ENCODE results near the gene TMEM205. TPM values are rescaled to one million over a fixed set of nuclear protein-coding genes. Genes with fewer than 3 reads are reported as not detected.
"Not testable (repeated sequence)": the region's sequence is repeated elsewhere in the genome, so short reads cannot be mapped to it uniquely, and the experiment has no call there.

TMEM205 gene
- total and polyA plus RNA-seq, 9 donors = 40.1 to 53.6 (median 45.6) TPM

- peak overlapping the region; percentile 76 for H3K4me3 ChIP-seq (ENCODE audit: low read length)
- not testable (repeated sequence) for H3K9me3 ChIP-seq (replicated peaks; ENCODE audit: control insufficient read depth, low read depth, low read length); H3K27me3 ChIP-seq (ENCODE audit: control insufficient read depth, insufficient read depth, low read length); DNase-seq
- peak overlapping the region; percentile 78 for H3K27ac ChIP-seq (ENCODE audit: low read length)
- WGBS (ENCODE audit: insufficient coverage) = 93% methylated on average over 3 of the region's 8 CpGs
- H3K4me1 ChIP-seq (ENCODE audit: control insufficient read depth, insufficient read depth, low read length) = peaks cover 26% of the 10 kb centered on the region
- peaks cover 31% of the 10 kb centered on the region for H3K36me3 ChIP-seq (ENCODE audit: control insufficient read depth, insufficient read depth, low read length)
Observed at GRCh38 chr19:11340099-11340467, 6.0 kb downstream of the TMEM205 start.

- 2% methylated on average over 32 of the region's 53 CpGs for WGBS (ENCODE audit: insufficient coverage)
- Histone ChIP-seq H3K4me3 (ENCODE audit: low read length) (peak within 1 kb of the TSS; percentile 76), H3K36me3 (ENCODE audit: control insufficient read depth, insufficient read depth, low read length) (peaks cover 36% of the 10 kb centered on the region)
Observed at GRCh38 chr19:11339254-11340098, 6.6 kb downstream of the TMEM205 start, which contains the start of gene RAB3D. Gene RAB3D, minus strand, starts transcription at chr19:11339657. Its CDS starts 2,258 bp downstream, at chr19:11337399.

GRCh38 chr19:11338569-11339253 lies 7.4 kb downstream of the TMEM205 start:
- 23% methylated on average over 11 of the region's 21 CpGs for WGBS (ENCODE audit: insufficient coverage)
- Histone ChIP-seq H3K4me3 (ENCODE audit: low read length) (peak overlapping the region; percentile 76), H3K36me3 (ENCODE audit: control insufficient read depth, insufficient read depth, low read length) (peaks cover 41% of the 10 kb centered on the region), H3K27me3 (ENCODE audit: control insufficient read depth, insufficient read depth, low read length) (no peaks in the 10 kb centered on the region), H3K4me1 (ENCODE audit: control insufficient read depth, insufficient read depth, low read length) (peaks cover 21% of the 10 kb centered on the region), H3K27ac (ENCODE audit: low read length) (peak overlapping the region; percentile 77), H3K9me3 (replicated peaks; ENCODE audit: control insufficient read depth, low read depth, low read length) (peaks cover 2% of the 10 kb centered on the region)
- DNase-seq = no peak

More at GRCh38 chr19:11339254-11340098, 6.6 kb downstream of the TMEM205 start, which contains the start of gene RAB3D:
- Histone ChIP-seq H3K27me3 (ENCODE audit: control insufficient read depth, insufficient read depth, low read length) (no peaks in the 10 kb centered on the region), H3K9me3 (replicated peaks; ENCODE audit: control insufficient read depth, low read depth, low read length) (peaks cover 2% of the 10 kb centered on the region), H3K27ac (ENCODE audit: low read length) (peak within 1 kb of the TSS; percentile 78), H3K4me1 (ENCODE audit: control insufficient read depth, insufficient read depth, low read length) (peaks cover 23% of the 10 kb centered on the region)
- DNase-seq = peak; percentile 97

- Histone ChIP-seq H3K9me3 (replicated peaks; ENCODE audit: control insufficient read depth, low read depth, low read length) (peaks cover 2% of the 10 kb centered on the region), H3K4me1 (ENCODE audit: control insufficient read depth, insufficient read depth, low read length) (peaks cover 21% of the 10 kb centered on the region), H3K36me3 (ENCODE audit: control insufficient read depth, insufficient read depth, low read length) (peaks cover 38% of the 10 kb centered on the region), H3K4me3 (ENCODE audit: low read length) (no peak overlapping the region), H3K27ac (ENCODE audit: low read length) (no peak overlapping the region), H3K27me3 (ENCODE audit: control insufficient read depth, insufficient read depth, low read length) (no peaks in the 10 kb centered on the region)
- no peak for DNase-seq
- WGBS (ENCODE audit: insufficient coverage) = 73% methylated on average over 4 of the region's 7 CpGs
Observed at GRCh38 chr19:11338121-11338520, 7.9 kb downstream of the TMEM205 start.

- Histone ChIP-seq H3K9me3 (replicated peaks; ENCODE audit: control insufficient read depth, low read depth, low read length) (peaks cover 2% of the 10 kb centered on the region), H3K27me3 (ENCODE audit: control insufficient read depth, insufficient read depth, low read length) (no peaks in the 10 kb centered on the region), H3K4me3 (ENCODE audit: low read length) (no peak overlapping the region), H3K4me1 (ENCODE audit: control insufficient read depth, insufficient read depth, low read length) (peaks cover 21% of the 10 kb centered on the region), H3K27ac (ENCODE audit: low read length) (no peak overlapping the region), H3K36me3 (ENCODE audit: control insufficient read depth, insufficient read depth, low read length) (peaks cover 31% of the 10 kb centered on the region)
- 88% methylated on average over 14 of the region's 14 CpGs for WGBS (ENCODE audit: insufficient coverage)
- no peak for DNase-seq
Observed at GRCh38 chr19:11337080-11337479, 9.0 kb downstream of the TMEM205 start.

- H3K36me3 ChIP-seq (ENCODE audit: control insufficient read depth, insufficient read depth, low read length) = peaks cover 25% of the 10 kb centered on the region
- WGBS (ENCODE audit: insufficient coverage) = 94% methylated on average over 15 of the region's 17 CpGs
Observed at GRCh38 chr19:11335449-11336146, 10.5 kb downstream of the TMEM205 start.

GRCh38 chr19:11333838-11334237 lies 12.2 kb downstream of the TMEM205 start:
- 78% methylated on average over 7 of the region's 9 CpGs for WGBS (ENCODE audit: insufficient coverage)
- H3K9me3 ChIP-seq (replicated peaks; ENCODE audit: control insufficient read depth, low read depth, low read length); H3K27me3 ChIP-seq (ENCODE audit: control insufficient read depth, insufficient read depth, low read length); DNase-seq; H3K27ac ChIP-seq (ENCODE audit: low read length); H3K4me1 ChIP-seq (ENCODE audit: control insufficient read depth, insufficient read depth, low read length); H3K4me3 ChIP-seq (ENCODE audit: low read length): not testable (repeated sequence)
- H3K36me3 ChIP-seq (ENCODE audit: control insufficient read depth, insufficient read depth, low read length) = peaks cover 28% of the 10 kb centered on the region

More at GRCh38 chr19:11335449-11336146, 10.5 kb downstream of the TMEM205 start:
- H3K27ac ChIP-seq (ENCODE audit: low read length) = no peak overlapping the region
- H3K9me3 ChIP-seq (replicated peaks; ENCODE audit: control insufficient read depth, low read depth, low read length) = peaks cover 2% of the 10 kb centered on the region
- H3K4me3 ChIP-seq (ENCODE audit: low read length) = no peak overlapping the region
- no peaks in the 10 kb centered on the region for H3K27me3 ChIP-seq (ENCODE audit: control insufficient read depth, insufficient read depth, low read length)
- DNase-seq = no peak
- peaks cover 21% of the 10 kb centered on the region for H3K4me1 ChIP-seq (ENCODE audit: control insufficient read depth, insufficient read depth, low read length)

GRCh38 chr19:11332822-11333221 lies 13.2 kb downstream of the TMEM205 start:
- H3K36me3 ChIP-seq (ENCODE audit: control insufficient read depth, insufficient read depth, low read length) = peaks cover 28% of the 10 kb centered on the region
- H3K27ac ChIP-seq (ENCODE audit: low read length) = no peak overlapping the region
- H3K4me1 ChIP-seq (ENCODE audit: control insufficient read depth, insufficient read depth, low read length) = peaks cover 4% of the 10 kb centered on the region
- H3K27me3 ChIP-seq (ENCODE audit: control insufficient read depth, insufficient read depth, low read length) = no peaks in the 10 kb centered on the region
- 100% methylated on average over 1 of the region's 5 CpGs for WGBS (ENCODE audit: insufficient coverage)
- no peak for DNase-seq
- peaks cover 2% of the 10 kb centered on the region for H3K9me3 ChIP-seq (replicated peaks; ENCODE audit: control insufficient read depth, low read depth, low read length)
- H3K4me3 ChIP-seq (ENCODE audit: low read length) = no peak overlapping the region

- no peaks in the 10 kb centered on the region for H3K27me3 ChIP-seq (ENCODE audit: control insufficient read depth, insufficient read depth, low read length)
- H3K36me3 ChIP-seq (ENCODE audit: control insufficient read depth, insufficient read depth, low read length) = peaks cover 23% of the 10 kb centered on the region
- no peaks in the 10 kb centered on the region for H3K4me1 ChIP-seq (ENCODE audit: control insufficient read depth, insufficient read depth, low read length)
- H3K4me3 ChIP-seq (ENCODE audit: low read length) = no peak overlapping the region
- no peak for DNase-seq
- H3K9me3 ChIP-seq (replicated peaks; ENCODE audit: control insufficient read depth, low read depth, low read length) = peaks cover 2% of the 10 kb centered on the region
- no peak overlapping the region for H3K27ac ChIP-seq (ENCODE audit: low read length)
- no CpG with 5 or more reads among the region's 4 CpGs for WGBS (ENCODE audit: insufficient coverage)
Observed at GRCh38 chr19:11331502-11331901, 14.6 kb downstream of the TMEM205 start.

GRCh38 chr19:11330127-11330526 lies 15.9 kb downstream of the TMEM205 start:
- peaks cover 16% of the 10 kb centered on the region for H3K36me3 ChIP-seq (ENCODE audit: control insufficient read depth, insufficient read depth, low read length)
- DNase-seq = no peak
- WGBS (ENCODE audit: insufficient coverage) = 67% methylated on average over 4 of the region's 4 CpGs

More at GRCh38 chr19:11330127-11330526, 15.9 kb downstream of the TMEM205 start:
- Histone ChIP-seq H3K27me3 (ENCODE audit: control insufficient read depth, insufficient read depth, low read length) (no peaks in the 10 kb centered on the region), H3K4me1 (ENCODE audit: control insufficient read depth, insufficient read depth, low read length) (no peaks in the 10 kb centered on the region), H3K9me3 (replicated peaks; ENCODE audit: control insufficient read depth, low read depth, low read length) (peaks cover 2% of the 10 kb centered on the region), H3K4me3 (ENCODE audit: low read length) (no peak overlapping the region), H3K27ac (ENCODE audit: low read length) (no peak overlapping the region)

All from muscle of leg (tissue), 11 donors.